Measurements from ENCODE around the gene GTSE1. TPM values are rescaled to one million over a fixed set of nuclear protein-coding genes. Genes with fewer than 3 reads are reported as not detected.

GTSE1 gene
- total RNA-seq, 4 donors from 2014 or later, result 0.13 to 0.20 (median 0.19) TPM; not detected in 1

- Histone ChIP-seq H3K27me3 (no peaks in the 10 kb centered on the region), H3K4me1 (peaks cover 0 to 4% (median 0%) of the 10 kb centered on the region in 3 donors), H3K36me3 (peaks cover 0 to 100% of the 10 kb centered on the region in 2 donors), H3K4me3 (no peak overlapping the region), H3K27ac (no peak overlapping the region), H3K9me3 (no peaks in the 10 kb centered on the region)
- no peak for ATAC-seq
- TF ChIP-seq EP300 (IDR thresholded peaks at IDR 0.05) (no peak), POLR2A (IDR thresholded peaks at IDR 0.05) (no peak), POLR2AphosphoS5 (IDR thresholded peaks at IDR 0.05) (no peak)
- TF ChIP-seq, protein P1, sequence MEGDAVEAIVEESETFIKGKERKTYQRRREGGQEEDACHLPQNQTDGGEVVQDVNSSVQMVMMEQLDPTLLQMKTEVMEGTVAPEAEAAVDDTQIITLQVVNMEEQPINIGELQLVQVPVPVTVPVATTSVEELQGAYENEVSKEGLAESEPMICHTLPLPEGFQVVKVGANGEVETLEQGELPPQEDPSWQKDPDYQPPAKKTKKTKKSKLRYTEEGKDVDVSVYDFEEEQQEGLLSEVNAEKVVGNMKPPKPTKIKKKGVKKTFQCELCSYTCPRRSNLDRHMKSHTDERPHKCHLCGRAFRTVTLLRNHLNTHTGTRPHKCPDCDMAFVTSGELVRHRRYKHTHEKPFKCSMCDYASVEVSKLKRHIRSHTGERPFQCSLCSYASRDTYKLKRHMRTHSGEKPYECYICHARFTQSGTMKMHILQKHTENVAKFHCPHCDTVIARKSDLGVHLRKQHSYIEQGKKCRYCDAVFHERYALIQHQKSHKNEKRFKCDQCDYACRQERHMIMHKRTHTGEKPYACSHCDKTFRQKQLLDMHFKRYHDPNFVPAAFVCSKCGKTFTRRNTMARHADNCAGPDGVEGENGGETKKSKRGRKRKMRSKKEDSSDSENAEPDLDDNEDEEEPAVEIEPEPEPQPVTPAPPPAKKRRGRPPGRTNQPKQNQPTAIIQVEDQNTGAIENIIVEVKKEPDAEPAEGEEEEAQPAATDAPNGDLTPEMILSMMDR (IDR thresholded peaks at IDR 0.05), result no peak
- no CpG with 5 or more reads among the region's 20 CpGs for WGBS, 2 donors (ENCODE audit: low coverage in 1 of 2)
Observed at GRCh38 chr22:46350646-46351045, 54.0 kb downstream of the GTSE1 start.

DNA sequence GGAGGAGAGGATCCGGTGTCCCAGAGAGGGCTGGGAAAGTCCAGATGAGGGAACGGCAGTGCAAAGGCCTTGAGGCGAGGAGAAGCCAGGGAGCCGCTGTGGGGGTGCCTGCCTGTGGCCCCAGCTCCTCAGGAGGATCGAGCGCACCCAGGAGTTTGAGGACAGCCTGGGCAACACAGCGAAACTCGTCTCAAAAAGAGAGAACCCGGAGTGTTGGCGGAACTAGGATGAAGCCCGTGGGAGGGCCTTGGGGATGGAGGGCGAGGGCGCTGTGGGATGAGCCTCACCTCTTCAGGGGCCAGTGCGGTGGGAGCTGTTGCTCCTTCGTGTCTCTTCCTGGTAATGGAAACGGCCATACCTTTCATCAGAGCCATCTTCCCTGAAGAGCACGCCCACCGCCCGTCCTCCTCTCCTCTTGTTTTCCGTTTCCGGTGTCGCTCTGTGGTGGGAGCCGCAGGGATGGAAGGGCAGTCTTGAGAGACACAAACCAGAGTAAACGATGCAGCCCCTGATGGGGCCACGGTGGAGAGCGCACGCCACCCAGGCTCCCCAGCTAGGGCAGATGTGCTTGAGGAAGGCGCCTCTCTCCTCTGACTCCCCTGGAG, 54.6 kb downstream of the GTSE1 start:
- peaks cover 0 to 100% of the 10 kb centered on the region in 2 donors for H3K36me3 ChIP-seq
- no peak for ATAC-seq
- no peak for TF ChIP-seq EP300 (IDR thresholded peaks at IDR 0.05)
- no peak for TF ChIP-seq POLR2AphosphoS5 (IDR thresholded peaks at IDR 0.05)
- no peak for TF ChIP-seq POLR2A (IDR thresholded peaks at IDR 0.05)
- TF ChIP-seq, protein P1 (IDR thresholded peaks at IDR 0.05), result no peak
- no peaks in the 10 kb centered on the region for H3K9me3 ChIP-seq
- H3K4me1 ChIP-seq, result peaks cover 0 to 4% (median 0%) of the 10 kb centered on the region in 3 donors
- WGBS, 2 donors (ENCODE audit: low coverage in 1 of 2), result 79 to 86% methylated on average over 8 to 9 of the region's 28 CpGs
- H3K27me3 ChIP-seq, result no peaks in the 10 kb centered on the region
- H3K4me3 ChIP-seq, result no peak overlapping the region
- no peak overlapping the region for H3K27ac ChIP-seq

GRCh38 chr22:46351767-46352166, 55.1 kb downstream of the GTSE1 start:
- no peak overlapping the region for H3K27ac ChIP-seq
- H3K9me3 ChIP-seq, result no peaks in the 10 kb centered on the region
- TF ChIP-seq, protein P1 (IDR thresholded peaks at IDR 0.05), result no peak
- TF ChIP-seq POLR2A (IDR thresholded peaks at IDR 0.05) (no peak), EP300 (IDR thresholded peaks at IDR 0.05) (no peak), POLR2AphosphoS5 (IDR thresholded peaks at IDR 0.05) (no peak)
- 80 to 93% methylated on average over 1 to 3 of the region's 23 CpGs for WGBS, 2 donors (ENCODE audit: low coverage in 1 of 2)
- no peak overlapping the region for H3K4me3 ChIP-seq
- peaks cover 0 to 4% (median 0%) of the 10 kb centered on the region in 3 donors for H3K4me1 ChIP-seq
- H3K27me3 ChIP-seq, result no peaks in the 10 kb centered on the region
- no peak for ATAC-seq
- H3K36me3 ChIP-seq, result peaks cover 0 to 100% of the 10 kb centered on the region in 2 donors

DNA sequence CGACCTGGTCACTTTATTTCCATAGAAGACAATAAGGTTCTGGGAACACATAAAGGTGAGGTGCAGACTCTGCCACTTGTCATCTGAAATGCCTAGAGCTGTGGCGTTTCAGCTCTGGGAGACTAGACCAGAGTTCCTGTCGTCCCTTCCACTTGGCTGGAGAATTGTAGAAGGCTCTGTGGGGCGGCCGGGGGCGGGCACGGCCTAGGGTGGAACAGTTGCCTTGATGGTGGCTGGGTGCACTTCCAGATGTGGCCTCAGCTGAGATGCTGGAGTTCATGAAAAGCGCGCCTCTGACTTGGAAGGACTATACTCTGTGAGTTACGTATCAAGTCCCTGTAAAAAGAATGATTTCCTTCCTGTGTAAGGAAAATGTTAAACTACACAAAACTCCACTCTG, 55.6 kb downstream of the GTSE1 start:
- Histone ChIP-seq H3K27me3 (no peaks in the 10 kb centered on the region), H3K36me3 (peaks cover 0 to 100% of the 10 kb centered on the region in 2 donors), H3K27ac (no peak overlapping the region), H3K4me3 (no peak overlapping the region), H3K4me1 (peaks cover 0 to 4% (median 0%) of the 10 kb centered on the region in 3 donors), H3K9me3 (no peaks in the 10 kb centered on the region)
- no peak for ATAC-seq
- WGBS, 2 donors (ENCODE audit: low coverage in 1 of 2), result 77 to 100% methylated on average over 2 to 4 of the region's 10 CpGs
- TF ChIP-seq, protein P1 (IDR thresholded peaks at IDR 0.05), result no peak

DNA sequence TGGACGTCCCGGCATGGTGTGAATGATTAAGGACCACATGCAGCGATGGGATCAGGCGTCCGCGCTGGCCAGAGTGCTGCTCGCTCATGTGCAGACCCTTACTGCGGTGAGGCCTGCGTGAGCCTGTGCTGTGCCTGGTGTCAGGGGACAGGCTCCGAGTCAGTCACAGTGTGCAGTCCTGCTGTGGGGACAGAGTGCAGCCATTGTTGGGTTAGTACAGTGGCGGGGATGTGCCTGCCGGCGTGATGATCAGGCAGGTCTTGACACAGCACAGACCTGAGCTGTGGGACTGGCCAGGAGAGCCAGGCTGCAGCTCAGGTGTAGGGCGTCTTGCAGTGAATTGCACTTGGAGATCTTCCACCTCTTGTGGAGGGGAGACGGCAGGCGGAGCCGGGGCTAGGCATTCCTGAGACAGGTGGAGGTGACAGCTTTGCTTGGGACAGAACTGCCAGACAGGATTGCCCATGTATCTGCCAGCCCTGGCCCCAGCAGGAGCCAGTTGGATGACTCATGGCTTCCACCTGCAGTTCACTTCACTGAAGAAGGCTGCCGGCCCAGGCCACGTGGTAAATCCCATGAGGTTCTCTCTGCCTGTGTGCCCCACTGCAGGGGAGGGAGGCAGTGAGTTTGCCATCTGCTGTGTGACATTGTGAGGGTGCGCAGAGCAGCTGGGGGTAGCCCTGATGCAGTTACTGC, 56.2 kb downstream of the GTSE1 start:
- ATAC-seq, result no peak
- Histone ChIP-seq H3K4me1 (peaks cover 0 to 4% (median 0%) of the 10 kb centered on the region in 3 donors), H3K36me3 (peaks cover 0 to 100% of the 10 kb centered on the region in 2 donors), H3K9me3 (no peaks in the 10 kb centered on the region), H3K4me3 (no peak overlapping the region), H3K27me3 (no peaks in the 10 kb centered on the region), H3K27ac (no peak overlapping the region)
- no peak for TF ChIP-seq EP300 (IDR thresholded peaks at IDR 0.05)
- TF ChIP-seq POLR2A (IDR thresholded peaks at IDR 0.05), result no peak
- no peak for TF ChIP-seq POLR2AphosphoS5 (IDR thresholded peaks at IDR 0.05)
- TF ChIP-seq, protein P1 (IDR thresholded peaks at IDR 0.05), result no peak
- 84 to 95% methylated on average over 4 to 6 of the region's 20 CpGs for WGBS, 2 donors (ENCODE audit: low coverage in 1 of 2)

Measured in gastroesophageal sphincter (tissue), 4 donors.